SIG-M5 (cell line): ENCODE results near the gene NEK5.
"Not testable (repeated sequence)": the region's sequence is repeated elsewhere in the genome, so short reads cannot be mapped to it uniquely, and the experiment has no call there.

ENCODE experiments used
- DNase-seq: peaks from one replicate; lab custom pipeline; 2025; lab: John Stamatoyannopoulos, UW

Gene NEK5

DNA sequence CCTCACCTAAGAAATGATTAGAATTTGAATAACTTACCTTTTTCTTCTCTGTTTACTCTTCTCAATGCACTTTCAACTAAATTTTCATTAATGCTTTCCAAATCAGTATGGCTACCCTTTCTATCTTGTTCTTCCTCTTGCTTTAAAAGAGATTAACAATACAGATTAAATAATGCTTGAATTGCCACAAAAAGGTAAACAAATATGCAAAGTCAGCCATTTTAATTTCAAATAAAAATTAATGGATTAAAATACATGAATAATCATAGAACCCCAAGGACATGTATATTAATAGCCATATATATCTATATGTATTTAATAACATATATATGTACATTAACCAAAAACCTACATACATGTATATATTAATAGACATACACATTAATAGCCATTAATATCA lies 7.9 kb upstream of the NEK5 start:
- DNase-seq, result no peak

GRCh38 chr13:52130641-52131040 lies 1.8 kb upstream of the NEK5 start:
- DNase-seq, result no peak

DNA sequence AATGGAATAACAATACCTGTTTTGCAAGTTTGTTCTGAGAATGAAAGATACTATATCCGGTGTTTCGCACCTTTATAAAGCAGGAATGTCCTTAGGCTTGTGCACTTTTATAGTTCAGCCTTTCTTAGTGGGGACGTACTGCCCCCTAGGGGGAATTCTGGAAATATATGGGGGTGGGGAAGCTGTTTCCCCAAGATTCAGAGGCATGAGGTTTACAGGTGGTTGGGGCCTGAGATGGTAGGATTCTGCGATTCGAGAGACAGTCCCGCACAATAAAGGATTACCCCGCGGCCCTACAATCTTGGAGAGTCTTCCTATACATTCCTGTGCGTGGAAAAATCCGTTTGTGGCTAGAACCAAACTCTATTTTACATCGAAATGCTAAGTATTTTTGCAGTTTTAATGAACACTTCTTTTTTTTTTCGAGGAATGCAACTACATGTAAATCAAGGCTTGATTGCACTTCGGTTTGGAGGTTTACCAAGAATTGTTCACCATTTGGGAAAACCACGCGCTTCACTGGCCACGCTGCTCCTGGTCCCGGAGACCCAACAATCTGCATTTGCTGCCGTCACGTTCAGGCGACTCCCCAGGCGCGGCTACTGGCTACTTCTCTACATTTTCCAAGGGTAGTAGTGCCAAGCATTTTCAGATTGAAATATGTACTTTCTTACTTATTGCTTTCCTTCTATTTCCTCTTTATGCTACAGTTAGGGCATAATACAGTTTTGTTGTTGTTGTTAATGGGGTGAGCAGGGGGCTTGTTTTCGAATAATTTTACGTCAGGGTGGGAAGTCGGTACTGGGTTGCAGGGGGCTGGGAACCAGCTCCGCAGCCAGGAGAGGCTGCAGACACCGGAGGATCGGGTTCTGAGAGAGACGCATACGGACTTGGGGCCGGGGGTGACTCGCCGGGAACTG lies 830 bp downstream of the NEK5 start:
- no peak for DNase-seq

DNA sequence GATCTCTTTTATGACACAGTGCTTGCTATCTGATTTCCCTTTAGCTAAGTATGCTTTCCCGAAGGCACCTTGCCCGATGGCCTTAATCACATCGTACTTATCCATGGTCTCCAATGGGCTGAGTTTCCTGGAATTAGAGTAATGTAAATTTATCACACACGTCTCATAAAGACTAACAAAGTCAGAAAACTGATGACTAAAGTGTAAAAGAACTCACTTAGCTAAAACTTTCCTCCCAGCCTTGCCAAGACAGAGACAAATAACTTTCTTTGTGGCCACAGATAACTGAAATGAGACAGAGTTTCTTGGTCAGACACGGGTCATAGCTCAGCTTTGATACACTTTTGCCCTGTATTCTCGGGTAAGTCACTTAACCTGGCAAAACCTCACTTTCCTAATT lies 1.5 kb downstream of the NEK5 start:
- DNase-seq, result no peak

DNA sequence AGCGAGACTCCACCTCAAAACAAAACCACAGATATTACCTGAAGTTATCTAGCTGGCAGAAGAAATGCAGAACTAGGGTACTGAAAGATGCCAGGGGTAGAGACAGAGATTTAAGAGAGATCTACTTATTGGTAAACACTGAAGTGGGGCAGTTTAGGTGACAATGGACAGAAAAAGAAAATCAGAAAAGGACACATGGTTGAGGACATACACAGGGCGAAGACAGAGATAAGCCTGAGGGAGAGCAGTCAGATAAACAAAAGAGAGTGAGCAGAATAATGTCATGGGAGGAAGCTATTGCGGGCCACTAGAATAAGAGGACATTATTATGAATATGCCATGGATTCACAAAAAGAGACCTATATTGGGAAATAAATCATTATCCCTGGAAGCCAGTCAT lies 3.3 kb downstream of the NEK5 start:
- no peak for DNase-seq

GRCh38 chr13:52118595-52118994 lies 10.3 kb downstream of the NEK5 start:
- no peak for DNase-seq

GRCh38 chr13:52118095-52118494 lies 10.8 kb downstream of the NEK5 start:
- DNase-seq, result no peak

DNA sequence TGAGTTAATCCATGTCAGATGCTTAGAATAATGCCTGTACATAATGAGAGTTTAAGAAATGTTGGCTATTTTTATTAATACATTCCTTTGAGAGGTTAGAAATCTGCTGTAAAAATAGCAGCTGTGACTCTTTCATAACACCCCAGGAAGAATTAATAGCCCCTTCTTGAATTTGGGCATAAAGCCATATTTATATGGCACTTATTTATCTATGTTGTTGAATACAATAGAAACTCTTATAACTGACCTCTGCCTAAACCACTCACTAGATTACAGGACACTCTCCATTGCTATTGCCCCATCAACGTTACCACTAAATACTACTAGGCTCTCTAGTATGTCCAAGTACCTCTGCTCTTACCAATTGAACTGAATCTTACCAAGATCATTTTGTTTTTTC lies 16.3 kb downstream of the NEK5 start:
- no peak for DNase-seq

DNA sequence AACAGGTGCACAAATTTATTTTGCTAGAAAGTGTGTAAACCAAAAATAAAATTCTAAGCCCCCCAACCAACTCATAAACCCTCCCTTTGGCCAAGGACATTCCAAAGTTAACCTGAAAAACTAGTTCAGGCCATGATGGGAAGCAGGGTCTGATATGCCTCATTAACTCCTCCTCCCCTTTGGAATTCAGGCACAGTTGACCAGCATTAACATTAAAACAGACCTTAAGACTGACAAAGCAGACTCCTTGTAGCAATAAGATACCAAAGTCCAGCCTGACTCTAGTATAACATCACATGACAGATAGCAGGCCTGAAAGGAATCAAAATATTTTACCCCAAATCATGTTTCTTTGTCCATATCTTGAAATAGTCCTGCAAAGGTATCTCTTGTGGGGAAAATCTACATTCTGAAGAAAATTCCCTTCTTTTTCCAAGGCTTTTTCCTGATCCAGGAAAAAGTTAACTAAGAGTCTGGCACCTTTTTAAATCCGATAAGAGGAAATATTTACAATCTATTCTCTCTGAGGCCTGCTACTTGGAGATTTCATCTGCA lies 19.7 kb downstream of the NEK5 start:
- DNase-seq, result no peak

GRCh38 chr13:52105841-52106240 lies 23.0 kb downstream of the NEK5 start:
- DNase-seq, result no peak

DNA sequence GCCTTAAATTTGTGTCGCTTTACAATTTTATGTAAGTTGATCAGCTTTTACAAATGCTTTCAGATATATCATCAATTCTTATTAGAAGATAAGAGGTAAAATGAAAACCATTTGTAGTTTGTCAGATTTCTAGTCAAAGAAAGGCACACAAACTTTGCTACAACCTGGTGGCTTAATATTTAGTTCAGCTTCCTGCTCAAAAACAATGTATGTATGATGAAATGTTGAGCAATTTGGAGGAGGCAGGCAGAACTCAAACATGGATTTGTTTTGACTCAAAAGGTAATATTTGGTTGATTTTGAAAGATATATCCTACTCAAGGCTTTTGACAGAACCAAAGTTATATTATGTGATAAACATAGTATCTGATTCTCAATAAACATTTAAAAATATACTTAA lies 24.2 kb downstream of the NEK5 start:
- DNase-seq, result peak; percentile 49

GRCh38 chr13:52103386-52103785 lies 25.5 kb downstream of the NEK5 start:
- DNase-seq, result no peak

- not testable (repeated sequence) for DNase-seq
These were observed 26.4 kb downstream of the NEK5 start for GRCh38 chr13:52102423-52102822.

DNA sequence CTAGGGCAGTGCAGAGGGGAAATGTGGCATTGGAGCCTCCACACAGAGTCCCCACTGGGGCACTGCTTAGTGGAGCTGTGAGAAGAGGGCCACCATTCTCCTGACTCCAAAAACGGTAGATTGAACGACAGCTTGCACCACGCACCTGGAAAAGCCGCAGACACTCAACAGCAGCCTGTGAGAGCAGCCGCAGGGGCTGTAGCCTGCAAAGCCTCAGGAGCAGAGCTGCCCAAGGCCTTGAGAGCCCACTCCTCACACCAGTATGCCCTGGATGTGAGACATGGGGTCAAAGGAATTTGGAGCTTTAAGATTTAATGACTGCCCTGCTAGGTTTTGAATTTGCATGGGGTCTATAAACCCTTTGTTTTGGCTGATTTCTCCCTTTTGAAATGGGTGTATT lies 31.7 kb downstream of the NEK5 start:
- DNase-seq, result no peak

- no peak for DNase-seq
These were observed 32.1 kb downstream of the NEK5 start for GRCh38 chr13:52096748-52097147.

DNA sequence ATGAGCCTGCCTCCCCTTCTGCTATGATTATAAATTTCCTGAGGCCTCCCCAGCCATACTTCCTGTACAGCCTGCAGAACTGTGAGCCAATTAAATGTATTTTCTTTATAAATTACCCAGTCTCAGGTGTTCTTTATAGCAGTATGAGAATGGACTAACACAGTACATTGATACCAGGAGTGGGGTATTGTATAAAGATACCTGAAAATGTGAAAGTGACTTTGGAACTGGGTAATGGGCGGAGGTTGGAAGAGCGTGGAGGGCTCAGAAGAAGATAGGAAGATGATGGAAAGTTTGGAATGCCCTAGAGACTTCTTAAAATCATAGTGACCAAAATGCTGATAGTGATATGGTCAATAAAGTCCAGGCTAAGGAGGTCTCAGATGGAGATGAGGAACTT lies 32.8 kb downstream of the NEK5 start:
- no peak for DNase-seq

GRCh38 chr13:52092087-52092486 lies 36.8 kb downstream of the NEK5 start:
- no peak for DNase-seq

DNA sequence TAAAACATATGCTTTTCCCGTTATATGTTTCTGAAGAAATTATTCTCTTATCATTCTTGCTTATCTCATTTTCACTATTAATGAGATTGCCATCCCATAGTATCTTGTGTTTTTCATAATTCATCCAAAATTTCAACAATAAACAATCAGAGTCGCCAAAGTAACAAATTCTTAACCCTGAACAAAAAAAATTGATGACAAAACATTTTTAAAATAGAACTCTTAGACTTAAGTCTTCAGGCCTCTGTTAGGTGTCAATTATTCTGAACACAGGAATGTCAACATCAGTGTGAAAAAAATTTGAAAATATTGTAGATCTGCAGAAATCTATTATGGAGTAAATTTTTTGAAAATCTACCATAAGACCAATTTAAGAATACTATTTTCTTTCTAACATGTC lies 37.4 kb downstream of the NEK5 start:
- DNase-seq, result no peak

GRCh38 chr13:52085421-52085820 lies 43.5 kb downstream of the NEK5 start:
- DNase-seq, result no peak

GRCh38 chr13:52084981-52085380 lies 43.9 kb downstream of the NEK5 start:
- not testable (repeated sequence) for DNase-seq

DNA sequence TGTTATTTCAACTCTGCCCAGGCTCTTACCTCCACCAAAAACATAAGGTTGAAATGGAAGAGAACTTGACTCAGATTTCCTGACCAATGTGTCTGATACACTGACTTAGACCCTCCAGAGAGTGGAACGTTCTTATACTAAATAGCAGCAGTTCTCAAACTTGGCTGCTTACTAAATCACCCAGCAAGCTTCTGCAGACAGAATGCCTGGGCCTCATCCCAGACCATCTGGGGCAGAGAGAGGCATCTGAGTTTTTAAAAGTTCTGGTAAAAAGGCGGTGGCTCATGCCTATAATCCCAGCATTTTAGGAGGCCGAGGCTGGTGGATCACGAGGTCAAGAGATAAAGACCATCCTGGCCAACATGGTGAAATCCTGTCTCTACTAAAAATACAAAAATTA lies 46.3 kb downstream of the NEK5 start:
- no peak for DNase-seq

DNA sequence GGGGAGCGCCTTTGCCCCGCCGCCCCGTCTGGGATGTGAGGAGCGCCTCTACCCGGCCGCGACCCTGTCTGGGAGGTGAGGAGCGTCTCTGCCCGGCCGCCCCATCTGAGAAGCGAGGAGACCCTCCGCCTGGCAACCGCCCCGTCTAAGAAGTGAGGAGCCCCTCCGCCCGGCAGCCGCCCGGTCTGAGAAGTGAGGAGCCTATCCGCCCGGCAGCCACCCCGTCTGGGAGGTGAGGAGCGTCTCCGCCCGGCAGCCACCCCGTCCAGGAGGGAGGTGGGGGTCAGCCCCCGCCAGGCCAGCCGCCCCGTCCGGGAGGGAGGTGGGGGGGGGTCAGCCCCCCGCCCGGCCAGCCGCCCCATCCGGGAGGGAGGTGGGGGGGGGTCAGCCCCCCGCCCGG lies 49.0 kb downstream of the NEK5 start:
- not testable (repeated sequence) for DNase-seq

GRCh38 chr13:52070929-52071523 lies 57.8 kb downstream of the NEK5 start:
- no peak for DNase-seq
